BJ (cell line): Measurements from ENCODE around the gene MPPED1. TPM values are rescaled to one million over a fixed set of nuclear protein-coding genes. Genes with fewer than 3 reads are reported as not detected.

ENCODE experiments used
- CTCF ChIA-PET: fragments of 350-600 bp; formaldehyde crosslinking; extraction: SDS; loops from one replicate; lab custom pipeline; 2021; ENCODE audit warnings: antibody characterized with exemption, inconsistent platforms; lab: Yijun Ruan, JAX
- POLR2A ChIA-PET: fragments of 300-600 bp; sonication (Branson Sonifier 250); formaldehyde crosslinking; extraction: SDS; loops from one replicate; lab custom pipeline; 2021; ENCODE audit warnings: antibody characterized with exemption; lab: Charles Lee
- DNase-seq: peaks from one replicate; pipeline ENCODE4 v3.0.0-alpha.2; 2011; ENCODE audit warnings: low read depth
- H3K27me3 ChIP-seq: 2 replicates; pipeline ENCODE4 v1.6.0; 2011; ENCODE audit warnings: low read length; ENCODE audit not compliant: control insufficient read depth, insufficient read depth
- H3K36me3 ChIP-seq: 2 replicates; pipeline ENCODE4 v1.5.1; 2011; ENCODE audit warnings: low read length; ENCODE audit not compliant: control insufficient read depth, insufficient read depth
- H3K4me3 ChIP-seq: 2 replicates; pipeline ENCODE4 v1.5.1; 2011; ENCODE audit warnings: low read depth, mild to moderate bottlenecking, control low read depth, low read length
- polyA plus RNA-seq: library from polyadenylated mRNA; depleted of rRNA; stranded (reverse); fragments of >200 nt; gene quantifications from 2 replicates; pipeline ENCODE4 v1.2.3, GENCODE V29; 2011
- TF ChIP-seq, protein P1 (sequence below): IDR thresholded peaks from 2 replicates; pipeline ENCODE4 v1.5.1; 2011; ENCODE audit warnings: low read depth, mild to moderate bottlenecking, control low read depth, inconsistent platforms, low read length, moderate library complexity; ENCODE audit not compliant: insufficient read depth

Gene MPPED1
- polyA plus RNA-seq, 1 experiment: not detected

DNA sequence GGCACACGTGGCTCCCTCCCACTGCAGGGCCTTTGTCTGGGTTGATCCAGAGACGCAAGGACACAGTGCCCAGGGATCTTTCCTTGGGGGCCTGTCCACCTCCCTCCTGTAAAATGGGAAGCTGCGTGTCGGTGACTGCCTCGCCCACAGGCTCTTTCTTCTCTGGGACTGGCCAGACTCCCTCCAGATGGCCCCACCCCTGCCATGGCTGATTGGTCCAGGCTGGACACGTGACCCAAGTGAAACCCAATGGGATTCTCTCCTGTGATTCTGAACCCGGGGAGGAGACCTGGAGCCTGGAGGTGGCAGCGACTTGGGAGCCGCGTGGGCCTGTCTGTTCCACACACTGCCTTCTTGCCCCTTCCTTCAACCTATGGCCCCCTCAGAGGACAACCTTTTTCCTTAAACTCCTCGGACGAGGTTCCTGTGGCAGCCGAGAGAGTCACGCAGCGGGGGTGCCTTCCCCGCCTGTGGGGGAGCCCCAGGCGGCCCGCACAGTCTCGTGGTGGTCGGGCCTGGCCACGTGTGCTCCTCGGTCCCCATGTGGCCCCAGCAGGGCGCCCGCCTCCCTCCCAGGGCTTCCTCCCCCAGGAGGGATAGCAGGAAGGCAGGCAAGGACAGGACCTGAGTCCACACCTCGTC, 12.4 kb upstream of the MPPED1 start:
- Histone ChIP-seq H3K4me3 (no peak overlapping the region), H3K27me3 (no peaks in the 10 kb centered on the region; the same call in 1 of the 2 replicates), H3K36me3 (no peaks in the 10 kb centered on the region)
- CTCF ChIA-PET: no interaction called here
- POLR2A ChIA-PET: no interaction called here
- DNase-seq: no peak
- TF ChIP-seq, protein P1, sequence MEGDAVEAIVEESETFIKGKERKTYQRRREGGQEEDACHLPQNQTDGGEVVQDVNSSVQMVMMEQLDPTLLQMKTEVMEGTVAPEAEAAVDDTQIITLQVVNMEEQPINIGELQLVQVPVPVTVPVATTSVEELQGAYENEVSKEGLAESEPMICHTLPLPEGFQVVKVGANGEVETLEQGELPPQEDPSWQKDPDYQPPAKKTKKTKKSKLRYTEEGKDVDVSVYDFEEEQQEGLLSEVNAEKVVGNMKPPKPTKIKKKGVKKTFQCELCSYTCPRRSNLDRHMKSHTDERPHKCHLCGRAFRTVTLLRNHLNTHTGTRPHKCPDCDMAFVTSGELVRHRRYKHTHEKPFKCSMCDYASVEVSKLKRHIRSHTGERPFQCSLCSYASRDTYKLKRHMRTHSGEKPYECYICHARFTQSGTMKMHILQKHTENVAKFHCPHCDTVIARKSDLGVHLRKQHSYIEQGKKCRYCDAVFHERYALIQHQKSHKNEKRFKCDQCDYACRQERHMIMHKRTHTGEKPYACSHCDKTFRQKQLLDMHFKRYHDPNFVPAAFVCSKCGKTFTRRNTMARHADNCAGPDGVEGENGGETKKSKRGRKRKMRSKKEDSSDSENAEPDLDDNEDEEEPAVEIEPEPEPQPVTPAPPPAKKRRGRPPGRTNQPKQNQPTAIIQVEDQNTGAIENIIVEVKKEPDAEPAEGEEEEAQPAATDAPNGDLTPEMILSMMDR: no peak

DNA sequence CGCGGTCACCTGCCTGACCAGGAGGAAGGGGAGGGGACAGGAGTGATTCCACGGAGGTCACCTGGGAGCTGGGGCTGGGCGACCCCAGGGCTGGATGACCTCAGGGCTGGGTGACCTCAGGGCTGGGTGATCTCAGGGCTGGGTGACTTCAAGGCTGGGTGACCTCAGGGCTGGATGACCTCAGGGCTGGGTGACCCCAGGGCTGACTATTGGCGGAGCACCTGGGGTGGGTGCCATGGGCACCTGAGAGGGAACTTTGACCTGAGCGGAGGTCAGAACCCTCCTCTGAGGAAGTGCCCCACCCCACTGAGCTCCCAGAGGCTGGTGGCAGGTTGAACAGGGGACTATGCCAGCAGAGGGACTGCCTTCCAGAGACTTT, 11.8 kb upstream of the MPPED1 start:
- ChIA-PET CTCF (no interaction called here), POLR2A (no interaction called here)
- DNase-seq: no peak
- Histone ChIP-seq H3K36me3 (no peaks in the 10 kb centered on the region), H3K27me3 (no peaks in the 10 kb centered on the region; the same call in 1 of the 2 replicates), H3K4me3 (no peak overlapping the region)
- TF ChIP-seq, protein P1: no peak

GRCh38 chr22:43400449-43400848, 11.4 kb upstream of the MPPED1 start:
- H3K27me3 ChIP-seq: no peaks in the 10 kb centered on the region; the same call in 1 of the 2 replicates
- ChIA-PET CTCF (interaction anchor here (0.9 kb wide), 1 partner anchor 12 kb away, joined by 5 read pairs; no protein-coding TSS in a partner anchor), POLR2A (no interaction called here)
- TF ChIP-seq, protein P1: no peak
- no peak overlapping the region for H3K4me3 ChIP-seq
- DNase-seq: no peak
- no peaks in the 10 kb centered on the region for H3K36me3 ChIP-seq

DNA sequence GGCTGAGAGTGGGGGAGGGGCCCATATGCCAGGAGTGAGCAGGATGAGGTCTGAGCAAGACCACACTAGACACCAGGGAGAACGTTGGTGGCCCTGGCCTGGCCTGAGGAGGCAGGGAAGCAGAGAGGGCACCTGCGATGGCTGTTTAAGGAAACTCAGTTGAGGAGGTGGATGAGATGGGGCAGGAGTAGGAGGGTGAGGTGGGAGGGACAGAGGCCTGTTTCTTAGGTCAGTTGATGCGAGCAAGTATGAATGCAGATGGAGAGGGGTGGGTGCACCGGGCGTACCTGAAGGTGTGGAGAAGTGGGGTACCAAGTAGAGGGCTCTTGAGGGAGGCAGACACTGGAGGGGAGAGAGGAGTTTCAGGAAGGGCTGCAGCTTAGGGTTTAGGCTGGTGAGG, 10.6 kb upstream of the MPPED1 start:
- no peak for DNase-seq
- ChIA-PET CTCF (interaction anchor here (0.9 kb wide), 1 partner anchor 13 kb away, joined by 5 read pairs; no protein-coding TSS in a partner anchor), POLR2A (no interaction called here)
- Histone ChIP-seq H3K36me3 (no peaks in the 10 kb centered on the region), H3K4me3 (no peak overlapping the region), H3K27me3 (no peaks in the 10 kb centered on the region; the same call in 1 of the 2 replicates)
- TF ChIP-seq, protein P1: no peak

GRCh38 chr22:43401661-43402060, 10.2 kb upstream of the MPPED1 start:
- DNase-seq: no peak
- CTCF ChIA-PET: interaction anchor here (0.9 kb wide), 2 partner anchors 14 to 16 kb away, joined by 3 to 5 read pairs; no protein-coding TSS in a partner anchor
- TF ChIP-seq, protein P1: no peak
- Histone ChIP-seq H3K27me3 (no peaks in the 10 kb centered on the region; the same call in 1 of the 2 replicates), H3K4me3 (no peak overlapping the region), H3K36me3 (no peaks in the 10 kb centered on the region)
- POLR2A ChIA-PET: no interaction called here
